ENCODE results near the gene CDH16. TPM values are rescaled to one million over a fixed set of nuclear protein-coding genes. Genes with fewer than 3 reads are reported as not detected.

The CDH16 gene
- total RNA-seq, 4 donors from 2014 or later: 11.3 to 19.5 (median 15.4) TPM; not detected in 1

DNA sequence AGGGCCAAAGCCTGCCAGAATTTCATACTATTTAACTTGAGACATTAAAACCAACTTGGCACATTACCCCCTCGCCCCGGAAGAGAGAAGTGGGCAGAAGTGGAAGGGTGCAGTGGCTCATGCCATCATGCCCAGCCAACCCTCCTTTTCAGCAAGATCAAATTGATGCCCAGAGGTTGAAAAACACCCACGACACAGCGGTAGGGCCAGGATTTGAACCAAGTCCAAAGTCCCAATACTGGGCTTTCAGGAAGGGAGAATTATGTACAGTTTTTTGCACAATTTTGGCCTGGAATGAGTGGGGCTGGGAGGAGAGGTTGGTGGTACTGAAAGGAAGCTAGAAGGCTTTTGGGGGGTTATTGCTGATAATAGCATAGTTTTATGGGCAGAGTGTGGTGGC is 27.3 kb downstream of the CDH16 start:
- no peaks in the 10 kb centered on the region for H3K27me3 ChIP-seq
- H3K4me3 ChIP-seq: no peak overlapping the region
- TF ChIP-seq POLR2A (IDR thresholded peaks at IDR 0.05) (no peak), CTCF (IDR thresholded peaks at IDR 0.05) (no peak)
- no peaks in the 10 kb centered on the region for H3K9me3 ChIP-seq
- H3K27ac ChIP-seq: no peak overlapping the region
- H3K4me1 ChIP-seq: peaks cover 3 to 11% (median 4%) of the 10 kb centered on the region in 4 donors
- H3K36me3 ChIP-seq: peaks cover 0 to 5% (median 0%) of the 10 kb centered on the region in 3 donors
- DNase-seq: no peak

DNA sequence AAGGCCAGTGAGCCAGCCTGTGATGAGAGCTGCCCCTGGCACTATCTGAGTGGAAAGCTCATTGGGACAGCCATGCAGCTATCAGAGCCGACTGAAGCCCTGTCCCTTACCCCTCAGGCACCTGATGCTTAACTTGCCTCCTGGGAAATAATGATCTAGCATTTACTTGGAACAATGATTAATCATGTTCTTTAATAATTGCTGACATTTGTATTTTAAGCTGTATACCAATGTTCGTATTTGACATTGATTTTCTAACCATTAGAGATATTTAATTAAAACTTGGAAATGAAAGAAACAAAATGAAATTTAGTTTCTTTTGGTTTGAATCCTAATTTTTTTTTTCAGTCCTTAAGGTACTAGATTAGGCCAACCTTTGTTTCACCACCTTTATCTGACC is 27.9 kb downstream of the CDH16 start:
- H3K36me3 ChIP-seq: peaks cover 0 to 11% (median 0%) of the 10 kb centered on the region in 3 donors
- no peak overlapping the region for H3K27ac ChIP-seq
- H3K9me3 ChIP-seq: no peaks in the 10 kb centered on the region
- H3K27me3 ChIP-seq: no peaks in the 10 kb centered on the region
- peaks cover 0 to 6% (median 3%) of the 10 kb centered on the region in 4 donors for H3K4me1 ChIP-seq
- TF ChIP-seq POLR2A (IDR thresholded peaks at IDR 0.05) (no peak), CTCF (IDR thresholded peaks at IDR 0.05) (no peak)
- no peak for DNase-seq
- H3K4me3 ChIP-seq: no peak overlapping the region

GRCh38 chr16:66889622-66890021 is 29.1 kb downstream of the CDH16 start:
- H3K27me3 ChIP-seq: no peaks in the 10 kb centered on the region
- no peak overlapping the region for H3K4me3 ChIP-seq
- no peak for DNase-seq

DNA sequence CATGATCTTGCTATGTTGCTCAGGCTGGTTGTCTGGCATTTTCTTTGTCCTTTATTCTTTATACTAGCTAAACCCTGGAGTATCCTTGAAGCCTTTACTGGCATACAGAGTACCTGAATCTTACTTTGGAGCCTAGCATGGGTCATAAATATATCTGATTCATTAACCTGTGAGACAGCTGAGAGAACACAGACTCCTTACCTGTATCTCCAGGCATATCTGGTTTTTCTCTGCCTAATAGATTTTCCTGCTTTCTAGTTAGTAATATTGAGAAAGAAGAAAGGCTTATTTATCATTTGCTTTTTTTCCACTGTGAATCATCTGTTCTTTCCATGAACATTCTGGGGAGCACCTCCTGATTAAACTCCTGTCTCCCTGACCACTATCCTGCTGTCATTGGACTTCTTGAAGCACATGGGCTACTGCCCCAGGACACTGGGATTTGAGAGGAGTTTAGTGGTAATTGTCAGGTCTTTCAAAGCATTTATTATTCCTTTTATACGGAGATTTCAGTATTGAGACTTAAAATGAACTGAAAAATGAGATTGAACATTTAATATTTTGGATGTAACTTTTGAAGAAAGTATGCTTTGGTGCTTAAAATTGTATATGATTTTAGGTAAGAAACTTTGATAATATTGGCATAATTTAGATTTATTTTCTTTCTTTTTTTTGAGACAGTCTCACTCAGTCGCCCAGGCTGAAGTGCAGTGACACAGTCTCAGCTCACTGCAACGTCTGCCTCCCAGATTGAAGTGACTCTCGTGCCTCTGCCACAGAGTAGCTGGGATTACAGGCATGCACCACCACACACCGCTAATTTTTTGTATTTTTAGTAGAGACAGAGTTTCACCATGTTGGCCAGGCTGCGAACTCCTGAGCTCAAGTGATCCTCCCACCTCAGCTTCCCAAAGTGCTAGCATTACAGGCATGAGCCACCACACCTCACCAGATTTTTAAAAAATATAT is 29.8 kb downstream of the CDH16 start:
- Histone ChIP-seq H3K4me1 (no peaks in the 10 kb centered on the region), H3K27me3 (no peaks in the 10 kb centered on the region), H3K4me3 (no peak overlapping the region), H3K36me3 (peaks cover 0 to 30% (median 0%) of the 10 kb centered on the region in 3 donors), H3K9me3 (no peaks in the 10 kb centered on the region), H3K27ac (no peak overlapping the region)
- DNase-seq: no peak
- TF ChIP-seq CTCF (IDR thresholded peaks at IDR 0.05) (no peak), POLR2A (IDR thresholded peaks at IDR 0.05) (no peak)

More at GRCh38 chr16:66889622-66890021, 29.1 kb downstream of the CDH16 start:
- Histone ChIP-seq H3K27ac (no peak overlapping the region), H3K9me3 (no peaks in the 10 kb centered on the region), H3K4me1 (no peaks in the 10 kb centered on the region), H3K36me3 (peaks cover 0 to 23% (median 0%) of the 10 kb centered on the region in 3 donors)
- TF ChIP-seq CTCF (IDR thresholded peaks at IDR 0.05) (no peak), POLR2A (IDR thresholded peaks at IDR 0.05) (no peak)

GRCh38 chr16:66886914-66887313 is 31.8 kb downstream of the CDH16 start:
- Histone ChIP-seq H3K36me3 (peaks cover 0 to 35% (median 0%) of the 10 kb centered on the region in 3 donors), H3K4me3 (no peak overlapping the region), H3K27ac (no peak overlapping the region), H3K4me1 (no peaks in the 10 kb centered on the region), H3K27me3 (no peaks in the 10 kb centered on the region), H3K9me3 (no peaks in the 10 kb centered on the region)
- no peak for DNase-seq
- TF ChIP-seq CTCF (IDR thresholded peaks at IDR 0.05) (no peak), POLR2A (IDR thresholded peaks at IDR 0.05) (no peak)
